H9 (cell line): ENCODE data around the gene ZMYND8. TPM values are rescaled to one million over a fixed set of nuclear protein-coding genes. Genes with fewer than 3 reads are reported as not detected.

Experiments used
- DNase-seq: peaks from one replicate; pipeline ENCODE4 v3.0.0-alpha.2; 2017
- H2AFZ ChIP-seq: one replicate; pipeline ENCODE4 v1.6.1; 2013; ENCODE audit warnings: mild to moderate bottlenecking, low read length, control low read depth, moderate library complexity
- H2AK5ac ChIP-seq: 2 replicates; pipeline ENCODE4 v1.6.1; 2013; ENCODE audit warnings: low read length, control low read depth, mixed read lengths; ENCODE audit not compliant: insufficient read length
- H2BK120ac ChIP-seq: one replicate; pipeline ENCODE4 v1.6.1; 2013; ENCODE audit warnings: low read depth, mild to moderate bottlenecking, low read length, control low read depth, inconsistent platforms; ENCODE audit not compliant: poor library complexity, severe bottlenecking
- H2BK12ac ChIP-seq: 2 replicates; pipeline ENCODE4 v1.6.1; 2013; ENCODE audit warnings: low read length, control low read depth, mixed read lengths, low read depth; ENCODE audit not compliant: insufficient read length
- H2BK15ac ChIP-seq: 2 replicates; pipeline ENCODE4 v1.6.1; 2013; ENCODE audit warnings: low read depth, low read length, control low read depth
- H2BK20ac ChIP-seq: one replicate; pipeline ENCODE4 v1.6.1; 2013; ENCODE audit warnings: low read depth, mild to moderate bottlenecking, low read length, control low read depth, inconsistent platforms; ENCODE audit not compliant: poor library complexity, severe bottlenecking
- H2BK5ac ChIP-seq: 2 replicates; pipeline ENCODE4 v1.6.1; 2013; ENCODE audit warnings: low read length, control low read depth, mixed read lengths; ENCODE audit not compliant: insufficient read length
- H3K14ac ChIP-seq: 2 replicates; pipeline ENCODE4 v1.6.1; 2013; ENCODE audit warnings: low read length, control low read depth; ENCODE audit not compliant: insufficient read depth
- H3K18ac ChIP-seq: 2 replicates; pipeline ENCODE4 v1.6.1; 2013; ENCODE audit warnings: low read depth, mild to moderate bottlenecking, mixed read lengths, low read length, control low read depth; ENCODE audit not compliant: insufficient read length
- H3K23ac ChIP-seq: 2 replicates; pipeline ENCODE4 v1.6.1; 2013; ENCODE audit warnings: low read length, control low read depth, mixed read lengths, low read depth; ENCODE audit not compliant: insufficient read length
- H3K23me2 ChIP-seq: 2 replicates; pipeline ENCODE4 v1.6.1; 2013; ENCODE audit warnings: low read depth, mild to moderate bottlenecking, mixed read lengths, low read length, control low read depth; ENCODE audit not compliant: insufficient read length, poor library complexity, severe bottlenecking
- H3K27ac ChIP-seq: 2 replicates; pipeline ENCODE4 v1.5.1; 2013; ENCODE audit warnings: low read length, control low read depth, mixed read lengths, low read depth; ENCODE audit not compliant: insufficient read length
- H3K27me3 ChIP-seq: 2 replicates; pipeline ENCODE4 v1.6.1; 2013; ENCODE audit warnings: low read length, control low read depth, inconsistent platforms; ENCODE audit not compliant: insufficient read depth
- H3K4ac ChIP-seq: 2 replicates; pipeline ENCODE4 v1.6.1; 2013; ENCODE audit warnings: low read depth, mild to moderate bottlenecking, control low read depth, inconsistent platforms, low read length, moderate library complexity
- H3K4me1 ChIP-seq: 2 replicates; pipeline ENCODE4 v1.6.1; 2013; ENCODE audit warnings: low read length, control low read depth, inconsistent platforms; ENCODE audit not compliant: insufficient read depth
- H3K4me2 ChIP-seq: 2 replicates; pipeline ENCODE4 v1.6.1; 2013; ENCODE audit warnings: low read length, control low read depth, mixed read lengths; ENCODE audit not compliant: insufficient read length, insufficient read depth
- H3K56ac ChIP-seq: 2 replicates; pipeline ENCODE4 v1.6.1; 2013; ENCODE audit warnings: low read depth, mild to moderate bottlenecking, mixed read lengths, low read length, control low read depth; ENCODE audit not compliant: insufficient read length
- H3K79me1 ChIP-seq: 2 replicates; pipeline ENCODE4 v1.6.1; 2013; ENCODE audit warnings: low read depth, mild to moderate bottlenecking, moderate library complexity, low read length, control low read depth, inconsistent platforms; ENCODE audit not compliant: insufficient read depth, poor library complexity, severe bottlenecking
- H3K79me2 ChIP-seq: 2 replicates; pipeline ENCODE4 v1.6.1; 2013; ENCODE audit warnings: low read length, control low read depth, inconsistent platforms; ENCODE audit not compliant: insufficient read depth
- H3K9ac ChIP-seq: 2 replicates; pipeline ENCODE4 v1.6.1; 2013; ENCODE audit warnings: low read length, control low read depth, mixed read lengths; ENCODE audit not compliant: insufficient read length; ENCODE audit errors: extremely low read depth
- H3K9me3 ChIP-seq: one replicate; pipeline ENCODE4 v1.6.1; 2013; ENCODE audit warnings: low read depth, low read length, inconsistent platforms; ENCODE audit not compliant: control insufficient read depth
- H3T11ph ChIP-seq: one replicate; pipeline ENCODE4 v1.6.1; 2013; ENCODE audit warnings: mild to moderate bottlenecking, low read length, control low read depth, inconsistent platforms
- H4K20me1 ChIP-seq: one replicate; pipeline ENCODE4 v1.6.1; 2013; ENCODE audit not compliant: control insufficient read depth, insufficient read length, insufficient read depth
- H4K5ac ChIP-seq: 2 replicates; pipeline ENCODE4 v1.6.1; 2013; ENCODE audit warnings: low read depth, mild to moderate bottlenecking, mixed read lengths, low read length, control low read depth; ENCODE audit not compliant: insufficient read length
- H4K8ac ChIP-seq: replicated peaks from 2 replicates; pipeline ENCODE4 v1.6.1; 2013; ENCODE audit warnings: low read length, control low read depth, mixed read lengths, low read depth; ENCODE audit not compliant: insufficient read length
- H4K91ac ChIP-seq: 2 replicates; pipeline ENCODE4 v1.6.1; 2013; ENCODE audit warnings: low read depth, mild to moderate bottlenecking, moderate library complexity, mixed read lengths, low read length, control low read depth; ENCODE audit not compliant: insufficient read length
- H3K27ac Mint-ChIP-seq, 3 experiments: 2 replicates in 2 of 3; 3 replicates in 1 of 3; pipeline ENCODE4 v1.8.0; 2020 to 2021; ENCODE audit warnings: mixed read lengths in 3 of 3, mild to moderate bottlenecking in 1 of 3, moderate library complexity in 1 of 3
- H3K27me3 Mint-ChIP-seq: 2 replicates; pipeline ENCODE4 v1.8.0; 2021; ENCODE audit warnings: low read depth, mild to moderate bottlenecking, moderate library complexity, mixed read lengths
- H3K36me3 Mint-ChIP-seq, 3 experiments: 2 replicates in 2 of 3; 3 replicates in 1 of 3; pipeline ENCODE4 v1.8.0; 2020 to 2021; ENCODE audit warnings: low read depth in 3 of 3, mixed read lengths in 3 of 3; ENCODE audit not compliant: insufficient read depth in 1 of 3
- H3K4me1 Mint-ChIP-seq, 2 experiments: 2 replicates each; pipeline ENCODE4 v1.8.0; 2020; ENCODE audit warnings: mixed read lengths in 2 of 2
- H3K4me3 Mint-ChIP-seq, 2 experiments: 2 replicates in 1 of 2; 3 replicates in 1 of 2; pipeline ENCODE4 v1.8.0; 2020 to 2021; ENCODE audit warnings: mild to moderate bottlenecking in 2 of 2, mixed read lengths in 2 of 2, moderate library complexity in 1 of 2
- H3K9me3 Mint-ChIP-seq, 2 experiments: 2 replicates in 1 of 2; 3 replicates in 1 of 2; pipeline ENCODE4 v1.8.0; 2020; ENCODE audit warnings: mild to moderate bottlenecking in 2 of 2, mixed read lengths in 2 of 2, moderate library complexity in 1 of 2
- WGBS: extraction: QIAGEN DNeasy Blood & Tissue Kit; methylation state at CpG from one replicate; pipeline ENCODE4 v1.1.7; 2013; ENCODE audit warnings: missing lambda C conversion rate, low lambda C conversion rate, mixed read lengths; ENCODE audit not compliant: insufficient read length; ENCODE audit errors: extremely low coverage; 5-methylcytosine and 5-hydroxymethylcytosine counted together
- total RNA-seq: library from RNA; stranded (reverse); gene quantifications from 2 replicates; pipeline ENCODE4 v1.2.1, GENCODE V29; 2021
- TF ChIP-seq, protein P1 (sequence below): fragments of 200-600 bp; sonication (generic); conservative IDR thresholded peaks from 3 replicates; pipeline ENCODE4 v1.8.0; 2021; ENCODE audit warnings: antibody characterized with exemption, mild to moderate bottlenecking

Gene ZMYND8
- total RNA-seq, 1 experiment from 2014 or later, result 158 TPM

DNA sequence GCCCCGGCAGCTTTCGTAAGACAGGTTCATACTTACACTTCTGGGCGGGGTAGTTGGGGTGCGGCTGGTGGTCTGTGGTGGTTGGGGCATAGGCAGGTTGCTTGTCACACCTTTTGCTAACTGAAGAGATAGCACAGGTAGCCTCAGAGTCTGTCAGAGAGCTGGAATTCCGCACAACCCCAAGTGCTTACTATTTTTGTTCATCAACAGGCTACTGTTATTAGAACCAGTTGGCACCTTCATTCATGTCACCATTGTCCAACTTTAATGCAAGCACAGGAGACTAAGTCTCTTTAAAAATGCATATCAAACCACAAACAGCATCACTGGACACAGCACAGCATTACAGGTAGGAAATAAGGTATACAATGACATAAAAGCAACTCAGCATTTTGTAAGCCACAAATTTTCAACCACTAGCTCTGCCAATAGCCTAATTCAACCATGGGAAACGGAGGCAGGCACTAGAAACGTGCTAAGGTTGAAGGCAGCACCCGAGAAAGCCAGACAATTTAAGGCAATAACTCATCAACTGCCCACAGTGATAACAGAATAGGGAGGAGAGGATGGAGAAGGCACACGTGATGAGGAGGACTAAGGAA, 143.8 kb downstream of the ZMYND8 start:
- H3K14ac ChIP-seq, result no peak overlapping the region
- no peak overlapping the region for H2BK12ac ChIP-seq
- H3K23ac ChIP-seq, result no peak overlapping the region
- TF ChIP-seq, protein P1, sequence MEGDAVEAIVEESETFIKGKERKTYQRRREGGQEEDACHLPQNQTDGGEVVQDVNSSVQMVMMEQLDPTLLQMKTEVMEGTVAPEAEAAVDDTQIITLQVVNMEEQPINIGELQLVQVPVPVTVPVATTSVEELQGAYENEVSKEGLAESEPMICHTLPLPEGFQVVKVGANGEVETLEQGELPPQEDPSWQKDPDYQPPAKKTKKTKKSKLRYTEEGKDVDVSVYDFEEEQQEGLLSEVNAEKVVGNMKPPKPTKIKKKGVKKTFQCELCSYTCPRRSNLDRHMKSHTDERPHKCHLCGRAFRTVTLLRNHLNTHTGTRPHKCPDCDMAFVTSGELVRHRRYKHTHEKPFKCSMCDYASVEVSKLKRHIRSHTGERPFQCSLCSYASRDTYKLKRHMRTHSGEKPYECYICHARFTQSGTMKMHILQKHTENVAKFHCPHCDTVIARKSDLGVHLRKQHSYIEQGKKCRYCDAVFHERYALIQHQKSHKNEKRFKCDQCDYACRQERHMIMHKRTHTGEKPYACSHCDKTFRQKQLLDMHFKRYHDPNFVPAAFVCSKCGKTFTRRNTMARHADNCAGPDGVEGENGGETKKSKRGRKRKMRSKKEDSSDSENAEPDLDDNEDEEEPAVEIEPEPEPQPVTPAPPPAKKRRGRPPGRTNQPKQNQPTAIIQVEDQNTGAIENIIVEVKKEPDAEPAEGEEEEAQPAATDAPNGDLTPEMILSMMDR, result no peak
- H3K27ac ChIP-seq, result no peak overlapping the region
- H4K5ac ChIP-seq, result no peak overlapping the region
- peaks cover 4% of the 10 kb centered on the region in 2 experiments; a peak in 3 of 4 replicates for H3K4me1 Mint-ChIP-seq
- no peak overlapping the region for H4K8ac ChIP-seq
- no peaks in the 10 kb centered on the region for H3K27me3 ChIP-seq
- no CpG with 5 or more reads among the region's 9 CpGs for WGBS
- no peak for DNase-seq
- H2BK20ac ChIP-seq, result no peak overlapping the region
- peaks cover 21 to 36% (median 21%) of the 10 kb centered on the region in 3 experiments; a peak in 6 of 7 replicates for H3K36me3 Mint-ChIP-seq
- H3K18ac ChIP-seq, result no peak overlapping the region
- H2BK120ac ChIP-seq, result no peak overlapping the region
- H4K20me1 ChIP-seq, result no peaks in the 10 kb centered on the region
- H3K4me3 Mint-ChIP-seq, result no peak overlapping the region
- H3K4me2 ChIP-seq, result no peak overlapping the region
- no peak overlapping the region for H2AFZ ChIP-seq
- H3K9me3 ChIP-seq, result no peaks in the 10 kb centered on the region
- no peak overlapping the region for H3K27ac Mint-ChIP-seq
- no peak overlapping the region for H3K9ac ChIP-seq
- H3K27me3 Mint-ChIP-seq, result no peaks in the 10 kb centered on the region
- no peak overlapping the region for H2BK5ac ChIP-seq
- H3K79me2 ChIP-seq, result peaks cover 4% of the 10 kb centered on the region; the same call in 1 of the 2 replicates
- H4K91ac ChIP-seq, result no peak overlapping the region
- no peak overlapping the region for H3K56ac ChIP-seq
- no peaks in the 10 kb centered on the region; a peak in 1 of 5 replicates for H3K9me3 Mint-ChIP-seq
- H3K23me2 ChIP-seq, result no peaks in the 10 kb centered on the region
- no peaks in the 10 kb centered on the region for H3K4me1 ChIP-seq
- no peak overlapping the region for H3T11ph ChIP-seq
- H3K79me1 ChIP-seq, result peaks cover 2% of the 10 kb centered on the region
- H2BK15ac ChIP-seq, result no peak overlapping the region
- no peak overlapping the region for H3K4ac ChIP-seq
- H2AK5ac ChIP-seq, result no peak overlapping the region
